DND-41 (cell line): Measurements from ENCODE around the gene MVP.

Source experiments
- EZH2 ChIP-seq: IDR thresholded peaks from 3 replicates; pipeline ENCODE4 v1.6.1; 2012; ENCODE audit warnings: borderline replicate concordance, low read depth, mild to moderate bottlenecking, moderate library complexity, low read length, inconsistent platforms; ENCODE audit not compliant: severe bottlenecking
- TF ChIP-seq, protein P1 (sequence below): IDR thresholded peaks from 2 replicates; pipeline ENCODE4 v1.5.1; 2012; ENCODE audit warnings: borderline replicate concordance, low read length, moderate library complexity, mild to moderate bottlenecking; ENCODE audit not compliant: poor library complexity, severe bottlenecking; ENCODE audit errors: extremely low read depth

DNA sequence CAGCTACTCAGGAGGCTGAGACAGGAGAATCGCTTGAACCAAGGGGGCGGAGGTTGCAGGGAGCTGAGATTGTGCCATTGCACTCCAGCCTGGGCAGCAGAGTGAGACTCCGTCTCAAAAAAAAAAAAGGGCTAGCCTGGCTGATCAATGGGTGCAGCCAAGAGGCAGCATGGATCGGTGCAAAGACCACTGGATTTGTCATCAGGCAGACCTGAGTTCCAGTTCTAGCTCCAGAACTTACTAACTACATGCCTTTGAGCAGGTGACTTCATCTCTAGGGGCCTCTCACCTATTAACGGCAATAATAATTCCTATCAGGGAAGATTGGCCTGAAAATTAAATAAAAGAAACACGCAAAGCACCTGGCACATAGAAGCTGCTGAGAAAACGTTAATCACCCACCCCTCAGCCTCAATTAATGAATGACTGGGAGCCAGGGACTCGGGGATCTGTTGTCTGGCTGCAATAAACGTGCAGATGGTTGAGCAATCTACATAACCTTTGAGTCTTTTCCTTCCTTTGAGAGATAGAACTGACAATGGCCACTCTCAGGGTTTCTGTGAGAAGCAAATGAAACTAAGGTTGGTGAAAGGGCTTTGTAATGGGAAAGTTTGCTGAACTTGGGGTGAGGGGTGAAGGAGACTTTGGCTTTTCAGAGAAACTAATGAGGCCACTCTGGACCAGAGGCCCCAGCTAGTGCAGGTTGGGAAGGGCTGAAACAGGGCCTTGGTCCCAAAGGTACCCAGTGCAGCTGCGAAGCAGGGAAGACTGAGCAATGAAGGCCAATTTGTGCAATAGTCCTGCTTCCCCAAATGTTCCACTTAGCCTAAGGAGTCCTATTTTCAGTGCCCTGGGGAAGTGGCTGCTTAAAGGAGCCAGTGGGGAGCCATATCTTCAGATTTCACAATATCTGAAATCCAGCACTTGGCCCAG, 71.5 kb downstream of the MVP start:
- TF ChIP-seq, protein P1, sequence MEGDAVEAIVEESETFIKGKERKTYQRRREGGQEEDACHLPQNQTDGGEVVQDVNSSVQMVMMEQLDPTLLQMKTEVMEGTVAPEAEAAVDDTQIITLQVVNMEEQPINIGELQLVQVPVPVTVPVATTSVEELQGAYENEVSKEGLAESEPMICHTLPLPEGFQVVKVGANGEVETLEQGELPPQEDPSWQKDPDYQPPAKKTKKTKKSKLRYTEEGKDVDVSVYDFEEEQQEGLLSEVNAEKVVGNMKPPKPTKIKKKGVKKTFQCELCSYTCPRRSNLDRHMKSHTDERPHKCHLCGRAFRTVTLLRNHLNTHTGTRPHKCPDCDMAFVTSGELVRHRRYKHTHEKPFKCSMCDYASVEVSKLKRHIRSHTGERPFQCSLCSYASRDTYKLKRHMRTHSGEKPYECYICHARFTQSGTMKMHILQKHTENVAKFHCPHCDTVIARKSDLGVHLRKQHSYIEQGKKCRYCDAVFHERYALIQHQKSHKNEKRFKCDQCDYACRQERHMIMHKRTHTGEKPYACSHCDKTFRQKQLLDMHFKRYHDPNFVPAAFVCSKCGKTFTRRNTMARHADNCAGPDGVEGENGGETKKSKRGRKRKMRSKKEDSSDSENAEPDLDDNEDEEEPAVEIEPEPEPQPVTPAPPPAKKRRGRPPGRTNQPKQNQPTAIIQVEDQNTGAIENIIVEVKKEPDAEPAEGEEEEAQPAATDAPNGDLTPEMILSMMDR = no peak
- TF ChIP-seq EZH2 = no peak
